ENCODE measurements around the gene PRODH.
"Not testable (repeated sequence)": the region's sequence is repeated elsewhere in the genome, so short reads cannot be mapped to it uniquely, and the experiment has no call there.

PRODH gene

GRCh38 chr22:18896037-18896657 is 39.9 kb downstream of the PRODH start:
- DNase-seq, result not testable (repeated sequence)

DNA sequence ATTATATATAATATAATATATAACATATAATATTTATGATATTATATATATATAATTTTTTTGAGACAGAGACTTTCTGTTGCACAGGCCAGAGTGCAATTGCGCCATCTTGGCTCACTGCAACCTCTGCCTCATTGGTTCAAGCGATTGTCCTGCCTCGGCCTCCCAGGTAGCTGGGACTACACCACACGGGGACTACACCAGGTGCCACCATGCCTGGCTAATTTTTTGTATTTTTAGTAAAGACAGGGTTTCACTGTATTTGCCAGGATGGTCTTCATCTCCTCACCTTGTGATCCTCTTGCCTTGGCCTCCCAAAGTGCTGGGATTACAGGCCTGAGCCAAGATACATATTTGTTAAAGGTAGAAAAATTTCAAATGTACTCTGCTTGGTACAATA is 42.3 kb downstream of the PRODH start:
- not testable (repeated sequence) for DNase-seq

DNA sequence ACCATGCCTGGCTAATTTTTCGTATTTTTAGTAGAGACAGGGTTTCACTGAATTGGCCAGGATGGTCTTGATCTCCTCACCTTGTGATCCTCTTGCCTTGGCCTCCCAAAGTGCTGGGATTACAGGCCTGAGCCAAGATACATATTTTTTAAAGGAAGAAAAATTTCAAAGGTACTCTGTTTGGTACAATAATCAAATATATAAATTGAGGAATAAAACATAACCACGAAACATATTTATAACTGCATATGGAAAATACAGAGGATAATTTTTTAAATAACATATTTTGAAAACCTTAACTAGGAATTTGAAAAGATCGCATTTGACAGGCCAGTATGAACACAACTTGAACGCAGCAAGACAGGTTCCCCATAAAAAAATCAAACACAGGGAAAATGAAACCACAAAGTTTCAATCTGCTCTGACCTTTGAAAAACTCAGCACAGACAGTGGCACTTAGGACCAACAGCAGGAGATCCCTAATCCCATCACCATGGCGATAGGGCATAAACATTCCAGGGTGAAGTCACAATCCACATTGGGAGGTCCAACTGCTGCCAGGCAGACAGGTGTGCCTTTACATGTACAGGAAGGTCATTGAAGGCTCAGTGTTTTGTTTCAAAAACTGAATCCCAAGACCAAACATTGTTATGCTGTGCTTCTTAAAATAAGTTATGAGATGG is 45.4 kb downstream of the PRODH start:
- not testable (repeated sequence) for DNase-seq

GRCh38 chr22:18888115-18888514 is 48.0 kb downstream of the PRODH start:
- no peak for DNase-seq

GRCh38 chr22:18884465-18884864 is 51.6 kb downstream of the PRODH start:
- DNase-seq, result not testable (repeated sequence)

DNA sequence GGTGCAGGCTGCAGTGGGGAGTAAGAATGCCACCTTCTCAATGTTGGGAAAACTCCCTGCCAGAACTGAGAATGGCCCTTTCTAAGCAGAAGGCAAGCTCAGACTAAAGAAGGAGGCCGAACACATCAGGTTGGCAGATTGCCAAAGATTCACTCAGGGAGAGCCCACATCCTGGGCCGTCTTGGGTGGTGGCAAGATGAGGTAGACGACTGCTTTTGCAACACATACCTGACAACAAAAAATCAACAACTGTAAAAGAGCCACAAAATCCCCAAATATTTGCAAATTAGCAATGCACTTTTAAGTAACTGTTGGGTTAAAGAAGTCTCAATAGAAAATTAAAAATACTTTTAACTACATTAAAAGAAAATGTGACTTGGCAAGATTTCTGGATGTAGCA is 54.8 kb downstream of the PRODH start:
- not testable (repeated sequence) for DNase-seq

All from NCI-H187 treated with DMSO at 0.1 percent for 48 hours (cell line).